Measurements from ENCODE around the gene RPTOR. TPM values are rescaled to one million over a fixed set of nuclear protein-coding genes. Genes with fewer than 3 reads are reported as not detected.

Gene RPTOR
- total RNA-seq, 1 experiment from 2014 or later: 58.0 TPM

GRCh38 chr17:80586846-80587228 is 42.2 kb downstream of the RPTOR start:
- H3K36me3 ChIP-seq (ENCODE audit: control insufficient read depth, insufficient read depth, low read length): no peaks in the 10 kb centered on the region
- DNase-seq (ENCODE audit: low read depth, low spot score): no peak
- TF ChIP-seq, protein P1, sequence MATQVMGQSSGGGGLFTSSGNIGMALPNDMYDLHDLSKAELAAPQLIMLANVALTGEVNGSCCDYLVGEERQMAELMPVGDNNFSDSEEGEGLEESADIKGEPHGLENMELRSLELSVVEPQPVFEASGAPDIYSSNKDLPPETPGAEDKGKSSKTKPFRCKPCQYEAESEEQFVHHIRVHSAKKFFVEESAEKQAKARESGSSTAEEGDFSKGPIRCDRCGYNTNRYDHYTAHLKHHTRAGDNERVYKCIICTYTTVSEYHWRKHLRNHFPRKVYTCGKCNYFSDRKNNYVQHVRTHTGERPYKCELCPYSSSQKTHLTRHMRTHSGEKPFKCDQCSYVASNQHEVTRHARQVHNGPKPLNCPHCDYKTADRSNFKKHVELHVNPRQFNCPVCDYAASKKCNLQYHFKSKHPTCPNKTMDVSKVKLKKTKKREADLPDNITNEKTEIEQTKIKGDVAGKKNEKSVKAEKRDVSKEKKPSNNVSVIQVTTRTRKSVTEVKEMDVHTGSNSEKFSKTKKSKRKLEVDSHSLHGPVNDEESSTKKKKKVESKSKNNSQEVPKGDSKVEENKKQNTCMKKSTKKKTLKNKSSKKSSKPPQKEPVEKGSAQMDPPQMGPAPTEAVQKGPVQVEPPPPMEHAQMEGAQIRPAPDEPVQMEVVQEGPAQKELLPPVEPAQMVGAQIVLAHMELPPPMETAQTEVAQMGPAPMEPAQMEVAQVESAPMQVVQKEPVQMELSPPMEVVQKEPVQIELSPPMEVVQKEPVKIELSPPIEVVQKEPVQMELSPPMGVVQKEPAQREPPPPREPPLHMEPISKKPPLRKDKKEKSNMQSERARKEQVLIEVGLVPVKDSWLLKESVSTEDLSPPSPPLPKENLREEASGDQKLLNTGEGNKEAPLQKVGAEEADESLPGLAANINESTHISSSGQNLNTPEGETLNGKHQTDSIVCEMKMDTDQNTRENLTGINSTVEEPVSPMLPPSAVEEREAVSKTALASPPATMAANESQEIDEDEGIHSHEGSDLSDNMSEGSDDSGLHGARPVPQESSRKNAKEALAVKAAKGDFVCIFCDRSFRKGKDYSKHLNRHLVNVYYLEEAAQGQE (IDR thresholded peaks at IDR 0.05; ENCODE audit: insufficient read depth in 1 of 2, low read depth in 2 of 2, low read length in 1 of 2): no peak
- TF ChIP-seq SIN3A (IDR thresholded peaks at IDR 0.05; ENCODE audit: borderline replicate concordance, insufficient read depth, low read depth, low read length) (no peak), POLR2AphosphoS5 (IDR thresholded peaks at IDR 0.05; ENCODE audit: low read depth, low read length) (no peak), TCF7L2 (IDR thresholded peaks at IDR 0.05; ENCODE audit: low read depth, low read length) (no peak)
- TF ChIP-seq, protein P2, sequence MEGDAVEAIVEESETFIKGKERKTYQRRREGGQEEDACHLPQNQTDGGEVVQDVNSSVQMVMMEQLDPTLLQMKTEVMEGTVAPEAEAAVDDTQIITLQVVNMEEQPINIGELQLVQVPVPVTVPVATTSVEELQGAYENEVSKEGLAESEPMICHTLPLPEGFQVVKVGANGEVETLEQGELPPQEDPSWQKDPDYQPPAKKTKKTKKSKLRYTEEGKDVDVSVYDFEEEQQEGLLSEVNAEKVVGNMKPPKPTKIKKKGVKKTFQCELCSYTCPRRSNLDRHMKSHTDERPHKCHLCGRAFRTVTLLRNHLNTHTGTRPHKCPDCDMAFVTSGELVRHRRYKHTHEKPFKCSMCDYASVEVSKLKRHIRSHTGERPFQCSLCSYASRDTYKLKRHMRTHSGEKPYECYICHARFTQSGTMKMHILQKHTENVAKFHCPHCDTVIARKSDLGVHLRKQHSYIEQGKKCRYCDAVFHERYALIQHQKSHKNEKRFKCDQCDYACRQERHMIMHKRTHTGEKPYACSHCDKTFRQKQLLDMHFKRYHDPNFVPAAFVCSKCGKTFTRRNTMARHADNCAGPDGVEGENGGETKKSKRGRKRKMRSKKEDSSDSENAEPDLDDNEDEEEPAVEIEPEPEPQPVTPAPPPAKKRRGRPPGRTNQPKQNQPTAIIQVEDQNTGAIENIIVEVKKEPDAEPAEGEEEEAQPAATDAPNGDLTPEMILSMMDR (IDR thresholded peaks at IDR 0.05): no peak
- in situ Hi-C loops (cut with HindIII; ENCODE audit: low pct_unique_long_range_greater_than_20kb, low sequenced_read_pairs): no loop called here
- intact Hi-C loops (cut with micrococcal nuclease; ENCODE audit: unreplicated experiment): no loop called here
- no peaks in the 10 kb centered on the region for H3K4me1 ChIP-seq (ENCODE audit: control insufficient read depth, insufficient read depth, low read length)
- H3K9me3 ChIP-seq (ENCODE audit: control insufficient read depth, insufficient read depth, low read depth, low read length): no peaks in the 10 kb centered on the region
- H3K27me3 ChIP-seq (ENCODE audit: control insufficient read depth, insufficient read depth, low read length): no peaks in the 10 kb centered on the region
- no peak overlapping the region for H3K4me3 ChIP-seq (ENCODE audit: low read depth in 2 of 2, low read length in 2 of 2)
- CTCF ChIA-PET: no interaction called here
- no peak for ATAC-seq
- POLR2A ChIA-PET: no interaction called here
- no TSS peak for BruUV-seq (replicated peaks)
- H3K27ac ChIP-seq (ENCODE audit: low read length): no peak overlapping the region

- POLR2A ChIA-PET: no interaction called here
- Histone ChIP-seq H3K36me3 (ENCODE audit: control insufficient read depth, insufficient read depth, low read length) (no peaks in the 10 kb centered on the region), H3K9me3 (ENCODE audit: control insufficient read depth, insufficient read depth, low read depth, low read length) (no peaks in the 10 kb centered on the region), H3K4me3 (ENCODE audit: low read depth in 2 of 2, low read length in 2 of 2) (no peak overlapping the region), H3K27me3 (ENCODE audit: control insufficient read depth, insufficient read depth, low read length) (no peaks in the 10 kb centered on the region), H3K27ac (ENCODE audit: low read length) (no peak overlapping the region), H3K4me1 (ENCODE audit: control insufficient read depth, insufficient read depth, low read length) (no peaks in the 10 kb centered on the region)
- CTCF ChIA-PET: no interaction called here
- in situ Hi-C loops (cut with HindIII; ENCODE audit: low pct_unique_long_range_greater_than_20kb, low sequenced_read_pairs) (no loop called here), intact Hi-C loops (cut with micrococcal nuclease; ENCODE audit: unreplicated experiment) (no loop called here)
- TF ChIP-seq POLR2AphosphoS5 (IDR thresholded peaks at IDR 0.05; ENCODE audit: low read depth, low read length) (no peak), TCF7L2 (IDR thresholded peaks at IDR 0.05; ENCODE audit: low read depth, low read length) (no peak), SIN3A (IDR thresholded peaks at IDR 0.05; ENCODE audit: borderline replicate concordance, insufficient read depth, low read depth, low read length) (no peak)
- TF ChIP-seq, protein P1 (IDR thresholded peaks at IDR 0.05; ENCODE audit: insufficient read depth in 1 of 2, low read depth in 2 of 2, low read length in 1 of 2): no peak
- TF ChIP-seq, protein P2 (IDR thresholded peaks at IDR 0.05): no peak
- DNase-seq (ENCODE audit: low read depth, low spot score) (no peak), ATAC-seq (no peak)
- BruUV-seq (replicated peaks): no TSS peak
Measured at GRCh38 chr17:80588702-80589383, 44.2 kb downstream of the RPTOR start.
